ENCODE data around the gene ZCCHC18.

Gene ZCCHC18

DNA sequence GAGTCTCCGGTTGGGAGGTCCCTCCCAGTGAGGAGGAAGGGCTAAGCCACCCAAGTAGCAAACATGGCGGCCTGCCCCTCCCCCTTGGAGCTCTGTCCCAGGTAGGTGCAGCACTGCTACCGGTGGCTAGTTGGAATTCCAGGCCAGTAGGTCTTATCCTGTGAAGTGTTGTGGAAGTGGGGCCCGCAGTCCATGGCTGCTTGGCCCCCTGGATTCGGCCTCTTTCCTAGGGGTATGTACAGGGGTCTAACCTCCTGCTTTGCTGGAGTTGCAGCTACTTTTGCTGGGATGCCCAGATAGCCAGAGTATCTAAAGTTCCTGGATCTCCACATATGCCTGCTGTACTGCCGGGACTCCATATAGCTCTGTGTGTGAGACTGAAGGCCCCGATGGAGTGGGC lies 26.4 kb upstream of the ZCCHC18 start:
- ATAC-seq, result no peak
- TF ChIP-seq SNAI2 (CRISPR knock-in tag; IDR thresholded peaks at IDR 0.05), result no peak
- TF ChIP-seq ZNF8 (CRISPR knock-in tag; IDR thresholded peaks at IDR 0.05), result no peak
- TF ChIP-seq TOX (CRISPR knock-in tag; IDR thresholded peaks at IDR 0.05; ENCODE audit: borderline replicate concordance), result no peak
- no peak for TF ChIP-seq GLIS3 (CRISPR knock-in tag; IDR thresholded peaks at IDR 0.05)
- no peak for TF ChIP-seq ESRRG (CRISPR knock-in tag; IDR thresholded peaks at IDR 0.05)
- no peak for TF ChIP-seq ZFP3 (CRISPR knock-in tag; IDR thresholded peaks at IDR 0.05)
- TF ChIP-seq, protein P1, sequence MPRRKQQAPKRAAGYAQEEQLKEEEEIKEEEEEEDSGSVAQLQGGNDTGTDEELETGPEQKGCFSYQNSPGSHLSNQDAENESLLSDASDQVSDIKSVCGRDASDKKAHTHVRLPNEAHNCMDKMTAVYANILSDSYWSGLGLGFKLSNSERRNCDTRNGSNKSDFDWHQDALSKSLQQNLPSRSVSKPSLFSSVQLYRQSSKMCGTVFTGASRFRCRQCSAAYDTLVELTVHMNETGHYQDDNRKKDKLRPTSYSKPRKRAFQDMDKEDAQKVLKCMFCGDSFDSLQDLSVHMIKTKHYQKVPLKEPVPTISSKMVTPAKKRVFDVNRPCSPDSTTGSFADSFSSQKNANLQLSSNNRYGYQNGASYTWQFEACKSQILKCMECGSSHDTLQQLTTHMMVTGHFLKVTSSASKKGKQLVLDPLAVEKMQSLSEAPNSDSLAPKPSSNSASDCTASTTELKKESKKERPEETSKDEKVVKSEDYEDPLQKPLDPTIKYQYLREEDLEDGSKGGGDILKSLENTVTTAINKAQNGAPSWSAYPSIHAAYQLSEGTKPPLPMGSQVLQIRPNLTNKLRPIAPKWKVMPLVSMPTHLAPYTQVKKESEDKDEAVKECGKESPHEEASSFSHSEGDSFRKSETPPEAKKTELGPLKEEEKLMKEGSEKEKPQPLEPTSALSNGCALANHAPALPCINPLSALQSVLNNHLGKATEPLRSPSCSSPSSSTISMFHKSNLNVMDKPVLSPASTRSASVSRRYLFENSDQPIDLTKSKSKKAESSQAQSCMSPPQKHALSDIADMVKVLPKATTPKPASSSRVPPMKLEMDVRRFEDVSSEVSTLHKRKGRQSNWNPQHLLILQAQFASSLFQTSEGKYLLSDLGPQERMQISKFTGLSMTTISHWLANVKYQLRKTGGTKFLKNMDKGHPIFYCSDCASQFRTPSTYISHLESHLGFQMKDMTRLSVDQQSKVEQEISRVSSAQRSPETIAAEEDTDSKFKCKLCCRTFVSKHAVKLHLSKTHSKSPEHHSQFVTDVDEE (CRISPR knock-in tag; IDR thresholded peaks at IDR 0.05), result no peak
- TF ChIP-seq CSDC2 (CRISPR knock-in tag; IDR thresholded peaks at IDR 0.05), result no peak
- TF ChIP-seq TCF4 (CRISPR knock-in tag; IDR thresholded peaks at IDR 0.05; ENCODE audit: borderline replicate concordance), result no peak
- no peak for TF ChIP-seq RARB (CRISPR knock-in tag; IDR thresholded peaks at IDR 0.05)
- TF ChIP-seq, protein P2, sequence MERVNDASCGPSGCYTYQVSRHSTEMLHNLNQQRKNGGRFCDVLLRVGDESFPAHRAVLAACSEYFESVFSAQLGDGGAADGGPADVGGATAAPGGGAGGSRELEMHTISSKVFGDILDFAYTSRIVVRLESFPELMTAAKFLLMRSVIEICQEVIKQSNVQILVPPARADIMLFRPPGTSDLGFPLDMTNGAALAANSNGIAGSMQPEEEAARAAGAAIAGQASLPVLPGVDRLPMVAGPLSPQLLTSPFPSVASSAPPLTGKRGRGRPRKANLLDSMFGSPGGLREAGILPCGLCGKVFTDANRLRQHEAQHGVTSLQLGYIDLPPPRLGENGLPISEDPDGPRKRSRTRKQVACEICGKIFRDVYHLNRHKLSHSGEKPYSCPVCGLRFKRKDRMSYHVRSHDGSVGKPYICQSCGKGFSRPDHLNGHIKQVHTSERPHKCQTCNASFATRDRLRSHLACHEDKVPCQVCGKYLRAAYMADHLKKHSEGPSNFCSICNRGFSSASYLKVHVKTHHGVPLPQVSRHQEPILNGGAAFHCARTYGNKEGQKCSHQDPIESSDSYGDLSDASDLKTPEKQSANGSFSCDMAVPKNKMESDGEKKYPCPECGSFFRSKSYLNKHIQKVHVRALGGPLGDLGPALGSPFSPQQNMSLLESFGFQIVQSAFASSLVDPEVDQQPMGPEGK (CRISPR knock-in tag; IDR thresholded peaks at IDR 0.05; ENCODE audit: borderline replicate concordance), result no peak
- TF ChIP-seq PPARA (CRISPR knock-in tag; IDR thresholded peaks at IDR 0.05; ENCODE audit: borderline replicate concordance), result no peak
- TF ChIP-seq BACH2 (CRISPR knock-in tag; IDR thresholded peaks at IDR 0.05; ENCODE audit: borderline replicate concordance), result no peak
- no peak for TF ChIP-seq ZC3H10 (CRISPR knock-in tag; IDR thresholded peaks at IDR 0.05)
- TF ChIP-seq, protein P3, sequence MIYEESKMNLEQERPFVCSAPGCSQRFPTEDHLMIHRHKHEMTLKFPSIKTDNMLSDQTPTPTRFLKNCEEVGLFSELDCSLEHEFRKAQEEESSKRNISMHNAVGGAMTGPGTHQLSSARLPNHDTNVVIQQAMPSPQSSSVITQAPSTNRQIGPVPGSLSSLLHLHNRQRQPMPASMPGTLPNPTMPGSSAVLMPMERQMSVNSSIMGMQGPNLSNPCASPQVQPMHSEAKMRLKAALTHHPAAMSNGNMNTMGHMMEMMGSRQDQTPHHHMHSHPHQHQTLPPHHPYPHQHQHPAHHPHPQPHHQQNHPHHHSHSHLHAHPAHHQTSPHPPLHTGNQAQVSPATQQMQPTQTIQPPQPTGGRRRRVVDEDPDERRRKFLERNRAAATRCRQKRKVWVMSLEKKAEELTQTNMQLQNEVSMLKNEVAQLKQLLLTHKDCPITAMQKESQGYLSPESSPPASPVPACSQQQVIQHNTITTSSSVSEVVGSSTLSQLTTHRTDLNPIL (CRISPR knock-in tag; IDR thresholded peaks at IDR 0.05; ENCODE audit: low read depth), result no peak
- TF ChIP-seq ZFP30 (CRISPR knock-in tag; IDR thresholded peaks at IDR 0.05), result no peak
- no peak for TF ChIP-seq OSR1 (CRISPR knock-in tag; IDR thresholded peaks at IDR 0.05)
- no peak for TF ChIP-seq ZNF565 (CRISPR knock-in tag; conservative IDR thresholded peaks at IDR 0.05; ENCODE audit: low read depth)
- no peak for TF ChIP-seq ARNTL (CRISPR knock-in tag; IDR thresholded peaks at IDR 0.05; ENCODE audit: borderline replicate concordance, low read depth)

DNA sequence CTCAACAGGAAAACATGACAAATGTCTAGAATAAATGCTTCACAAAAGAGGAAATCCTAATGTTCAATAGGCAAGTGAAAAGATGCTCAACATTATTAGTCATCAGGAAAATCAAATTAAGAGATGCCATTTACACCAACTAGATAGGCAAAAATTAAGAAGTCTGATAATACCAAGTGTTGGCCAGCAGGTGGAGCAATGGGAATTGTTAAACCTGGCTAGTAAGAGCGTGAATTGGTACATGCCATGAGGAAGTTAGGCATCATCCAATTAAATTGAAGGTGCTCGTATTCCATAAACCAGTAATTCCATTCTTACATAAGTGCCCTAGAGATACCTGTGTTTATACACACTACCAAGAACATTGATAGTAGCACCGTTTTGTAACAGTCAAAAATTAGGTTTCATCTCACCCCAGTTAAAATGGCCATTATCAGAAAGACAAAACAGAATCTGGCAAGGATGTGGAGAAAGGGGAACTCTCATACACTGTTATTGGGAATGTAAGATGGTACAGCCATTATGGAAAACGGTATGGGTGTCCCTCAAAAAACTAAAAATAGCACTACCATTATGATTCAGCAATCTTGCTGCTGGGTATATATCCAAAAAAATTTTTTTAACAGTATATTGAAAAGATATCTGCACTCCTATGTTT lies 14.0 kb upstream of the ZCCHC18 start:
- ATAC-seq, result peak; percentile 83
- no peak for TF ChIP-seq ISL1 (CRISPR knock-in tag; IDR thresholded peaks at IDR 0.05)
- TF ChIP-seq ESRRG (CRISPR knock-in tag; IDR thresholded peaks at IDR 0.05), result no peak
- no peak for TF ChIP-seq PPARA (CRISPR knock-in tag; IDR thresholded peaks at IDR 0.05; ENCODE audit: borderline replicate concordance)
- TF ChIP-seq, protein P1 (CRISPR knock-in tag; IDR thresholded peaks at IDR 0.05), result no peak
- no peak for TF ChIP-seq OSR1 (CRISPR knock-in tag; IDR thresholded peaks at IDR 0.05)
- TF ChIP-seq ZC3H10 (CRISPR knock-in tag; IDR thresholded peaks at IDR 0.05), result no peak
- no peak for TF ChIP-seq ZFP30 (CRISPR knock-in tag; IDR thresholded peaks at IDR 0.05)
- TF ChIP-seq SNAI2 (CRISPR knock-in tag; IDR thresholded peaks at IDR 0.05), result no peak
- TF ChIP-seq CSDC2 (CRISPR knock-in tag; IDR thresholded peaks at IDR 0.05), result no peak
- no peak for TF ChIP-seq BACH2 (CRISPR knock-in tag; IDR thresholded peaks at IDR 0.05; ENCODE audit: borderline replicate concordance)
- no peak for TF ChIP-seq TOX (CRISPR knock-in tag; IDR thresholded peaks at IDR 0.05; ENCODE audit: borderline replicate concordance)
- no peak for TF ChIP-seq ZNF565 (CRISPR knock-in tag; conservative IDR thresholded peaks at IDR 0.05; ENCODE audit: low read depth)
- TF ChIP-seq, protein P3 (CRISPR knock-in tag; IDR thresholded peaks at IDR 0.05; ENCODE audit: low read depth), result no peak
- TF ChIP-seq RARB (CRISPR knock-in tag; IDR thresholded peaks at IDR 0.05), result no peak
- no peak for TF ChIP-seq GLIS3 (CRISPR knock-in tag; IDR thresholded peaks at IDR 0.05)
- TF ChIP-seq ZNF70 (CRISPR knock-in tag; IDR thresholded peaks at IDR 0.05), result no peak
- no peak for TF ChIP-seq ARNTL (CRISPR knock-in tag; IDR thresholded peaks at IDR 0.05; ENCODE audit: borderline replicate concordance, low read depth)
- TF ChIP-seq, protein P4, sequence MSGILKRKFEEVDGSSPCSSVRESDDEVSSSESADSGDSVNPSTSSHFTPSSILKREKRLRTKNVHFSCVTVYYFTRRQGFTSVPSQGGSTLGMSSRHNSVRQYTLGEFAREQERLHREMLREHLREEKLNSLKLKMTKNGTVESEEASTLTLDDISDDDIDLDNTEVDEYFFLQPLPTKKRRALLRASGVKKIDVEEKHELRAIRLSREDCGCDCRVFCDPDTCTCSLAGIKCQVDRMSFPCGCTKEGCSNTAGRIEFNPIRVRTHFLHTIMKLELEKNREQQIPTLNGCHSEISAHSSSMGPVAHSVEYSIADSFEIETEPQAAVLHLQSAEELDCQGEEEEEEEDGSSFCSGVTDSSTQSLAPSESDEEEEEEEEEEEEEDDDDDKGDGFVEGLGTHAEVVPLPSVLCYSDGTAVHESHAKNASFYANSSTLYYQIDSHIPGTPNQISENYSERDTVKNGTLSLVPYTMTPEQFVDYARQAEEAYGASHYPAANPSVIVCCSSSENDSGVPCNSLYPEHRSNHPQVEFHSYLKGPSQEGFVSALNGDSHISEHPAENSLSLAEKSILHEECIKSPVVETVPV (CRISPR knock-in tag; IDR thresholded peaks at IDR 0.05), result no peak

Data from SK-N-SH treated with all-trans-retinoic acid at 6 μM for 48 hours (cell line).